Activated B cell treated with CpG ODN at 0.5 μM for 24 hours (primary cell): ENCODE results near the gene APAF1. TPM values are rescaled to one million over a fixed set of nuclear protein-coding genes. Genes with fewer than 3 reads are reported as not detected.

Source experiments
- ATAC-seq: fragments of 200-7000 bp; cut with Tn5 transposase; one replicate; pipeline ENCODE4 v1.10.0; 2021; ENCODE audit warnings: low read depth, mild to moderate bottlenecking, moderate library complexity
- CTCF ChIA-PET: fragments of 350-600 bp; sonication (Branson Sonifier 250); formaldehyde crosslinking; loops from one replicate; lab custom pipeline; 2021; ENCODE audit warnings: antibody characterized with exemption; lab: Charles Lee
- POLR2A ChIA-PET: fragments of 350-600 bp; sonication (Branson Sonifier 250); formaldehyde crosslinking; loops from one replicate; lab custom pipeline; 2021; ENCODE audit warnings: antibody characterized with exemption; lab: Charles Lee
- DNase-seq: peaks from one replicate; pipeline ENCODE4 v3.0.0; 2022
- H3K27ac Mint-ChIP-seq: one replicate; pipeline ENCODE4 v1.8.0; 2020; ENCODE audit warnings: mixed read lengths
- H3K27me3 Mint-ChIP-seq: one replicate; pipeline ENCODE4 v1.8.0; 2021; ENCODE audit warnings: mixed read lengths
- H3K36me3 Mint-ChIP-seq: one replicate; pipeline ENCODE4 v1.8.0; 2021; ENCODE audit warnings: low read depth, mixed read lengths
- H3K4me1 Mint-ChIP-seq: one replicate; pipeline ENCODE4 v1.8.0; 2021; ENCODE audit warnings: mixed read lengths
- H3K4me3 Mint-ChIP-seq: one replicate; pipeline ENCODE4 v1.8.0; 2020; ENCODE audit warnings: mild to moderate bottlenecking, mixed read lengths
- H3K9me3 Mint-ChIP-seq: one replicate; pipeline ENCODE4 v1.8.0; 2020; ENCODE audit warnings: mixed read lengths
- CTCF ChIP-seq: fragments of 200-600 bp; IDR thresholded peaks from one replicate; pipeline ENCODE4 v1.8.0; 2022; ENCODE audit warnings: antibody characterized with exemption, mild to moderate bottlenecking
- intact Hi-C: fragments of 100-400 bp; cut with micrococcal nuclease; formaldehyde crosslinking; loops from one replicate; pipeline ENCODE4 v1.15.1; 2024
- total RNA-seq: library from RNA; stranded (reverse); gene quantifications from 2 replicates; pipeline ENCODE4 v1.2.3, GENCODE V29; 2022

Gene APAF1
- total RNA-seq, 1 donor from 2014 or later = 24.0 TPM

GRCh38 chr12:98671459-98671858 is 26.4 kb downstream of the APAF1 start:
- ATAC-seq (no peak), DNase-seq (no peak)
- Mint-ChIP-seq H3K9me3 (no peaks in the 10 kb centered on the region), H3K4me1 (peaks cover 2% of the 10 kb centered on the region), H3K4me3 (no peak overlapping the region), H3K27me3 (no peaks in the 10 kb centered on the region), H3K36me3 (peaks cover 70% of the 10 kb centered on the region), H3K27ac (no peak overlapping the region)
- CTCF ChIA-PET = no interaction called here
- intact Hi-C loops = no loop called here
- POLR2A ChIA-PET = no interaction called here
- no peak for TF ChIP-seq CTCF

GRCh38 chr12:98674841-98675240 is 29.8 kb downstream of the APAF1 start:
- Mint-ChIP-seq H3K4me1 (no peaks in the 10 kb centered on the region), H3K27me3 (no peaks in the 10 kb centered on the region), H3K36me3 (peaks cover 56% of the 10 kb centered on the region), H3K4me3 (no peak overlapping the region), H3K9me3 (no peaks in the 10 kb centered on the region), H3K27ac (no peak overlapping the region)
- TF ChIP-seq CTCF = no peak
- CTCF ChIA-PET = no interaction called here
- intact Hi-C loops = no loop called here
- no peak for ATAC-seq
- POLR2A ChIA-PET = no interaction called here
- DNase-seq = no peak

GRCh38 chr12:98678236-98678945 is 33.3 kb downstream of the APAF1 start:
- DNase-seq (no peak), ATAC-seq (no peak)
- no peak overlapping the region for H3K27ac Mint-ChIP-seq
- TF ChIP-seq CTCF = no peak
- H3K9me3 Mint-ChIP-seq = no peaks in the 10 kb centered on the region
- H3K36me3 Mint-ChIP-seq = peaks cover 67% of the 10 kb centered on the region
- intact Hi-C loops = no loop called here
- POLR2A ChIA-PET = no interaction called here
- H3K27me3 Mint-ChIP-seq = no peaks in the 10 kb centered on the region
- no peaks in the 10 kb centered on the region for H3K4me1 Mint-ChIP-seq
- CTCF ChIA-PET = no interaction called here
- H3K4me3 Mint-ChIP-seq = no peak overlapping the region

GRCh38 chr12:98678946-98679610 is 34.0 kb downstream of the APAF1 start:
- POLR2A ChIA-PET = no interaction called here
- Mint-ChIP-seq H3K36me3 (peaks cover 66% of the 10 kb centered on the region), H3K4me3 (no peak overlapping the region), H3K4me1 (no peaks in the 10 kb centered on the region), H3K27ac (no peak overlapping the region), H3K27me3 (no peaks in the 10 kb centered on the region), H3K9me3 (no peaks in the 10 kb centered on the region)
- no peak for TF ChIP-seq CTCF
- CTCF ChIA-PET = interaction anchor here (0.9 kb wide), 1 partner anchor 113 kb away, joined by 4 read pairs; no protein-coding TSS in a partner anchor
- intact Hi-C loops = no loop called here
- no peak for ATAC-seq
- DNase-seq = no peak

GRCh38 chr12:98679611-98680005 is 34.5 kb downstream of the APAF1 start:
- Mint-ChIP-seq H3K27ac (no peak overlapping the region), H3K4me1 (no peaks in the 10 kb centered on the region), H3K4me3 (no peak overlapping the region), H3K9me3 (no peaks in the 10 kb centered on the region), H3K36me3 (peaks cover 69% of the 10 kb centered on the region), H3K27me3 (no peaks in the 10 kb centered on the region)
- no peak for TF ChIP-seq CTCF
- intact Hi-C loops = no loop called here
- no peak for ATAC-seq
- ChIA-PET POLR2A (no interaction called here), CTCF (interaction anchor here (0.9 kb wide), 1 partner anchor 113 kb away, joined by 4 read pairs; no protein-coding TSS in a partner anchor)
- no peak for DNase-seq
